Effector CD8-positive, alpha-beta T cell (primary cell): ENCODE data around the gene PWP2.
A peak's percentile ranks its signal among the peaks of the same experiment; 100 is the strongest.
"Not testable (repeated sequence)": the region's sequence is repeated elsewhere in the genome, so short reads cannot be mapped to it uniquely, and the experiment has no call there.

Experiments used
- DNase-seq: peaks from one replicate; lab custom pipeline; 2025; lab: John Stamatoyannopoulos, UW

The PWP2 gene

DNA sequence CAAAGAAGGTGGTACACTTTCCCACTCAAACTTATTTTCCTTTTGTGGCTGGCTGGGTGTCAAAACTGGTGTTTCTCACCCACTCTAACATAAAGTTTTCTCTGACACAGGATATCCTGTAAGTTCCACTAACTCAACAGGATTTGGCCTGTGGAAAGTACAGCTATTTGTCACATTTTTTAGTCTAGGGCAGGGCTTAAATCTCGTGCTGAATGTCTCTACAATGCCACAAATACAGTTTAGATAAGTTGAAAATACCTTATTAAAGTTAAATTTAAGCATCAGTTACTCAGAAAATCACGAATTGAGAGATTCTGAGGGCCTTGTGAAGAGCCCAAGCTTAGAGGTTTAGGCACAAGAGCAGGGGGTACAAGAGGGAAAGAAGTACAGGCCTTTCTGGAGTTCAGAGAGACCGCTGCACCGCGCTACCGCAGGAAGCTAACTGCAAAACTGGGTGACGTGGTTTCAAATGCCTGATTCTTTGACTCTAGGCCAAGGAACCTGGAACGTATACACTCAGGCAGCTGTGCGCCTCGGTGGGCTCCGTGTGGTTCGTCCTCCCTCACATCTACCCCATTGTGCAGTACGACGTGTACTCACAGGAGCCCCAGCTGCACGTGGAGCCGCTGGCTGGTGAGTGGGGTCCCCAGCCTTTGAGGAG lies 23.4 kb upstream of the PWP2 start:
- DNase-seq = peak; percentile 51

DNA sequence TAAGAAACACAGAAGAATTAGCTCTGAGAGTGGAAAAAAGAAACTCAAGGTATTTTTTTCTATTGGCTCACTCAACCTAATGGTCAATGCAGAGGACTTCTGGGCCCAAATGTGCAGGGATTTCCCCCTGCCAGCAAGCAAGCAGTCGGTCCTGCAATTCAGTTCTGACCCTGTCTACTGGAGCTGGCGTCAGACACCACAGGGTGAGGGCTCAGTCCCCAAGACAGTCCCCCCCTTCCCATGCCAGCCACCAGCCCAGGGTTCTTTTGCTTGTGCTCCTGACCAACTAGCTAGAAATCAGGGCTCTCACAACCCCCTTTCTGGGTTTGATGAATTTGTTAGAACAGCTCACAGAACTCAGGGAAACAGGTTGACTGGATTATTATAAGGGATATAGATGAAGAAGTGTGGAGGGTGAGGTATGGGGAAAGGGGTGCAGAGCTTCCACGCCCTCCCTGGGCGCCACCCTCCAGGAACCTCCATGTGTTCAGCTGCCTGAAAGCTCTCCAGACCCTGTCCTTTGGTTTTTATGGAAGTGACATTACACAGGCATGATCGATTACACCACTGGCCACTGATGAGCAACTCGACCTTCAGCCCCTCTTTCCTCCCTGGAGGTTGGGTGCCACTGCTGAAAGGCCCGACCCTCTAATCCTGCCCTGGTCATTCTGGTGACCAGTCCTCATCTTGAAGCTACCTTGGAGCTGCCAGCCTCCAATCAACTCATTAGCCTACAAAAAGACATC lies 22.5 kb upstream of the PWP2 start:
- DNase-seq = no peak

GRCh38 chr21:44085491-44086321 lies 21.5 kb upstream of the PWP2 start:
- DNase-seq = no peak

- no peak for DNase-seq
Observed at GRCh38 chr21:44086636-44087425, 20.4 kb upstream of the PWP2 start.

DNA sequence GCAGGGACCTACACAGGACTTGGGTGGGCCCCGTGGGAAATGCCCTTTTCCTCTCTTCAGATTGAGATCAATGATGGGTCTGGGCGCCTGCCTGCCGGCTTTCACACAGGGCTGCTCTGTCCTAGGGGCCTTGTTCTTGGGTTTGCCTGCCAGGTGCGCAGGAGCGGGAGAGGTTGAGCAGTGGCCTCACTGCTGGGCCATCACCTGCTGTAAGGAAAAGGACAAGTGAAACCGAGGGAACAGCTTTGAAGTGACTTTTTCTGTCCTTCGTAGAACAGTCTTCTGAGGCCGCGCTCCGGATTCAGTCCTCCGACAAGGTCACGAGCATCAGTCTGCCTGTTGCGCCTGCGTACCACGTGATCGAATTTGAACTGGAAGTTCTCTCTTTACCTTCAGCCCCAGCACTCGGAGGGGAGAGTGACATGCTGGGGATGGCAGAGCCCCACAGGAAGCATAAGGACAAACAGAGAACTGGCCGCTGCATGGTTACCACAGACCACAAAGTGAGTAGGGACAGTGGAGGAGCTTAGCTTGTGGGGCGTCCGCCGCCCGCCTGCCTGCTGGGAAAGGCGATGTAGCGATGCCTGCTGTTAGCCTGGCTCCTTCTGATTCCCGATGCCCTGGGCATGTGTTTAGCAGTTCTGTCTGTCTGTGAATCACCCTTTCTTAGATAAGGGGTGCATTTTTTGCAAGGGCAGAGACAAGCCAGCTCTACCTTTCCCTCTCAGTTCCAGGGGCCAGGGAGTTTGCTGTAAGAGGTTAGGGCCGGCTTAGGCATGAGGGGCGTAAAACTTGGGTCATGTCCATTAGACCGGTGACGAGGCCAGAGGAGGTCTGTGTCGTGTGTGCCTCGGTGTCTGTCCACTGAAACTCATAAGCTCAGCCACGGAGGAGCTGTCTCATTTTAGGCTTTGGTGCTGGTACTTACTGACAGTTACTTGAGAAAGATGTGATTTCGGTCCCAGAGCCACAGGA lies 19.5 kb upstream of the PWP2 start:
- DNase-seq = no peak

DNA sequence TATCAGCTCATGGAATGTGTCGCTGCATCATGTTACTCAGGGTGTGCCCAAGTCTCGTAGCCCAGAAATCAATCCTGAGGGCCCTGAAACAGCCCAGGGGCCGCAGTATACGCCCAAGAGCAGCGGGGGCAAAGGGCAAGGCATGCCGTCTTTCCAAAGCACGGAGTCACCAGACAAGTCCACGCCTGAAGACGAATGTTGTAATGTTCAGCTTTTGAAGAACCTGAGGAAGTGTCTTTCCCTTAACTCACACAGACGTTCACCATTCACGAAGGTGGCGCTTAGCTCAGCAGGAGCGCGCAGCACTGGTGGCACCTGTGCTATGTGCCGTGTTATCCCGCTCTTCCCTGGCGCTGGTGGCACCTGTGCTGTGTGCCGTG lies 18.8 kb upstream of the PWP2 start:
- DNase-seq = no peak

GRCh38 chr21:44089001-44089911 lies 17.9 kb upstream of the PWP2 start:
- no peak for DNase-seq

GRCh38 chr21:44090325-44090724 lies 16.9 kb upstream of the PWP2 start:
- no peak for DNase-seq

DNA sequence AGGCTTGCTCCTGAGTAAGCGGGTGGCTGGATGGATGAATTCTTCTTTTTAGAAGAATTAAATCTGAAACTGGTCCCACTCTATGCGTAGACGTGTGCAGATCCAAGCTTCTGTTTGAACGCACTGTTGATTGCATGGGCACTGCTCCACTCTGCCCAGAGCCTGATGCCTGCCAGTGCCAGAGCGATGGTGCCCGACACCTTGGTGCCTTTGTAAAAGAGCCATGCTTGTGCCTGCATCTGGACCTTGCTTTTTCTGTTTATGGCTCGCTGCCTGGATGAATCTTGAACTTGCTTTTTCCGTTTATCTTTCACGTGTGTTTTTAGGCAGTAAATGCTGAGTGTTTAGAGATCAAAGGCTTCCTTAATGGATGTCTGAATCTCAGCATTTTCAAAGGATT lies 15.0 kb upstream of the PWP2 start:
- no peak for DNase-seq

DNA sequence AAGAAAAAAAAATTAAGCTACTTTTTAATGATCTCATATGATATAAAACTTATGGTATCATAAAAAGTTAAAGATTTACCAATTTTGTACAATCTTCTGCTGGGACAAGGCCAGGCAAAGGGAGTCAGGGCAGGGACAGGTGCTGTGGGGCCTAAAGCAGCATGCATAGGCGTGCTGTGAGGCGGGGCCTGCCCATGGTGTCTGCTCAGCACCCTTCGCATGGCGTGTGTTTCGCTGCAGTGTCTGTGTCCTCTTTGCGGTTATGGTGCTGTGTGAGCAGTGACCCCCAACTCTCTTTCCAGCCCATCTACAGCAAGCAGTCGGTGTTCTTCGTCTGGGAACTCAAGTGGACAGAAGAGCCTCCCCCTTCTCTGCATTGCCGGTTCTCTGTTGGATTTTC lies 13.4 kb upstream of the PWP2 start:
- DNase-seq = no peak

DNA sequence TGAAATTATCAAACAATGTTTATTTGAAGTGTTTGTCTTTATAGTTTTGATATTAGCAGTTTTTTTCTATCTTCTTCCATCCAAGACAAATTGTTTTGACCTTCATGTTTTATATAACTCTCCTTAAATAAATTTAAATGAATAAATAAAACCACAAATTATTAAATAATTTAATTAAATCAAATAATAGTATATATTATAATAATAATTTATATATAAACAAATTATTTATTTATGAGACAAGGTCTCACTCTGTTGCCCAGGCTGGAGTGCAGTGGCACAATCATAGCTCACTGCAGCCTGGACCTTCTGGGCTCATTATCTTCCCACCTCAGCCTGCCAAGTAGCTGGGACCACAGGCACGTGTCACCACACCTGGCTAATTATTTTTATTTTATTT lies 12.4 kb upstream of the PWP2 start:
- no peak for DNase-seq

GRCh38 chr21:44098507-44098906 lies 8.7 kb upstream of the PWP2 start:
- not testable (repeated sequence) for DNase-seq

DNA sequence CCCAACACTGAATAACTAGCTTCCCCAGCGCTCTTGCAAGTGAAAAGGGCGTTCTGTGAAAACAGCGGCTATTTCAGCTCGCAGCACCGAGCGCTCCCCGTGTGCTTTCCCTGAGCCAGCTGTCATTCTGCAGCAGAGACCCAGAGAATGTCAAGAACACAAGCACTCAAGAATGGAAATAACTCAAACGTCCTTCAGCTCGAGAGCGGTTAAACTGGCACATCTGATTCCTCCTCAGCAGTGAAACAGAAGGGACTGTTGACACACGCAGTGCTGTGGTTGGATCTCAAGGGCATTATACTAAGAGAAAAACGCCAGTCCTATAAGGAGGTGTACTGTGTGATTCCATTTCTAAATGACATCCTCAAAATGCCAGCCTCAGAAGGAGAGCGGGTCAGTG lies 8.2 kb upstream of the PWP2 start:
- not testable (repeated sequence) for DNase-seq

DNA sequence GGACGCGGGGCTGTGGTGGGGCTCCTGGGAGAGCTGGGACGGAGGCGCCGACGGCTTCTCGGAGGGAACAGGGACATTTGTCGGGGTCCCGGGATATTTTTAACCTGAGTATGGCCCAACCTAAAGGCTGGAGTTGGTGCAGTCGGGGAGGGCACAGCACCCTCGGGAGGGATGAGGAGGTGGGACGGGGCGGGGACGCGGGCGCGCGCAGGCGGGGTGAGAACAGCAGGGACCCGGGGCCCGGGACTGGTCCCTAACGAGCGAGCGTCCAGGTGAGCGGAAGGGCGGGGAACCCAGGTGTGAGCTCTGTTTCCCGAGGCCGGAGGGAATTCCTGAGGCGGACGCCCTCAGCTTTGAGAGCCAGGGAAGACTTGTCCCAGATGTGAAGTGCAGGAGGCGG lies 390 bp downstream of the PWP2 start:
- DNase-seq = not testable (repeated sequence)

GRCh38 chr21:44113702-44114371 lies 6.6 kb downstream of the PWP2 start:
- not testable (repeated sequence) for DNase-seq

- not testable (repeated sequence) for DNase-seq
Observed at GRCh38 chr21:44122131-44122530, 14.9 kb downstream of the PWP2 start.

DNA sequence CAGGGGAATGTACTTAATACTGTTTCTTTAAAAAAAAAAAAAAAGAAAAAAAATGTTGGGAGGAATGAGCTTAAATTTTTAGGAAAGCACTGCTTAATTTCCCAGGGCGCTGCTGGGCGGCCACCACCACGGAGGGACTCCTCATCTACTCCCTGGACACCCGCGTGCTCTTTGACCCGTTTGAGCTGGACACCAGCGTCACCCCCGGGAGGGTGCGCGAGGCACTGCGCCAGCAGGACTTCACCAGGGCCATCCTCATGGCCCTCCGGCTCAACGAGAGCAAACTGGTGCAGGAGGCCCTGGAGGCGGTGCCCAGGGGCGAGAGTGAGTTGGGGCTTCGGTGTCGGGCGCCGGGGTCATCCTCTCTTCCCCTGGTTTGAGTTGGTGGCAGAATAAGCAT lies 20.6 kb downstream of the PWP2 start:
- not testable (repeated sequence) for DNase-seq

DNA sequence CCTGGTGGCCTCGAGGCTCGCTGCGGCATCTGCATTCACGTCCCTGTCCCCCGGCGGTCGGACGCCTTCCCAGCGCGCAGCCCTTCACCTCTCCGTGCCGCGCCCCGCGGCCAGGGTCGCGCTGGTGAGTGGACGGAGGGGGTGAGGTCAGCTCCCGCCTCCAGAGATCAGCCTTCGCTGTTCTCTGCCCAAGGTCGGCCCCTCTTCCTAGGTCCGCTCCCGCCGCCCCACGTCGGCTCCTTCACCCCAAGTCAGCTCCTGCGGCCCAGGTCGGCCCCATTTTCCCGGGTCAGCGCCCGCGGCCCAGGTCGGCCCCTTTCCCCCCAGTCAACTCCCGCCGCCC lies 26.5 kb downstream of the PWP2 start:
- not testable (repeated sequence) for DNase-seq

GRCh38 chr21:44134732-44135131 lies 27.5 kb downstream of the PWP2 start:
- not testable (repeated sequence) for DNase-seq
